Uterus (tissue), 2 donors: ENCODE results near the gene CACNA1D.

ENCODE experiments used
- POLR2A ChIP-seq, 2 donors: fragments of 450-650 bp; IDR thresholded peaks; one replicate each; pipeline ENCODE4 v1.6.1; 2016; ENCODE audit warnings: antibody characterized with exemption in 2 of 2, mild to moderate bottlenecking in 1 of 2, moderate library complexity in 1 of 2
- TF ChIP-seq, protein P1 (sequence below), 4 experiments: fragments of 200-600 bp in 2 of 4; fragments of 450-650 bp in 2 of 4; sonication (generic) in 2 of 4; IDR thresholded peaks; one replicate each; pipeline ENCODE4 v1.5.1; 2016 to 2019; ENCODE audit warnings: antibody characterized with exemption in 4 of 4, mild to moderate bottlenecking in 2 of 4, moderate library complexity in 1 of 4

GRCh38 chr3:53531749-53532148, 37.3 kb downstream of the CACNA1D start:
- TF ChIP-seq, protein P1, sequence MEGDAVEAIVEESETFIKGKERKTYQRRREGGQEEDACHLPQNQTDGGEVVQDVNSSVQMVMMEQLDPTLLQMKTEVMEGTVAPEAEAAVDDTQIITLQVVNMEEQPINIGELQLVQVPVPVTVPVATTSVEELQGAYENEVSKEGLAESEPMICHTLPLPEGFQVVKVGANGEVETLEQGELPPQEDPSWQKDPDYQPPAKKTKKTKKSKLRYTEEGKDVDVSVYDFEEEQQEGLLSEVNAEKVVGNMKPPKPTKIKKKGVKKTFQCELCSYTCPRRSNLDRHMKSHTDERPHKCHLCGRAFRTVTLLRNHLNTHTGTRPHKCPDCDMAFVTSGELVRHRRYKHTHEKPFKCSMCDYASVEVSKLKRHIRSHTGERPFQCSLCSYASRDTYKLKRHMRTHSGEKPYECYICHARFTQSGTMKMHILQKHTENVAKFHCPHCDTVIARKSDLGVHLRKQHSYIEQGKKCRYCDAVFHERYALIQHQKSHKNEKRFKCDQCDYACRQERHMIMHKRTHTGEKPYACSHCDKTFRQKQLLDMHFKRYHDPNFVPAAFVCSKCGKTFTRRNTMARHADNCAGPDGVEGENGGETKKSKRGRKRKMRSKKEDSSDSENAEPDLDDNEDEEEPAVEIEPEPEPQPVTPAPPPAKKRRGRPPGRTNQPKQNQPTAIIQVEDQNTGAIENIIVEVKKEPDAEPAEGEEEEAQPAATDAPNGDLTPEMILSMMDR (IDR thresholded peaks at IDR 0.05): no peak
- no peak for TF ChIP-seq POLR2A (IDR thresholded peaks at IDR 0.05)
